H9 (cell line): ENCODE results near the gene TEC. TPM values are rescaled to one million over a fixed set of nuclear protein-coding genes. Genes with fewer than 3 reads are reported as not detected.
"Not testable (repeated sequence)": the region's sequence is repeated elsewhere in the genome, so short reads cannot be mapped to it uniquely, and the experiment has no call there.

Experiments used
- DNase-seq: peaks from one replicate; pipeline ENCODE4 v3.0.0-alpha.2; 2017
- H2AFZ ChIP-seq: one replicate; pipeline ENCODE4 v1.6.1; 2013; ENCODE audit warnings: mild to moderate bottlenecking, low read length, control low read depth, moderate library complexity
- H2AK5ac ChIP-seq: 2 replicates; pipeline ENCODE4 v1.6.1; 2013; ENCODE audit warnings: low read length, control low read depth, mixed read lengths; ENCODE audit not compliant: insufficient read length
- H2BK120ac ChIP-seq: one replicate; pipeline ENCODE4 v1.6.1; 2013; ENCODE audit warnings: low read depth, mild to moderate bottlenecking, low read length, control low read depth, inconsistent platforms; ENCODE audit not compliant: poor library complexity, severe bottlenecking
- H2BK12ac ChIP-seq: 2 replicates; pipeline ENCODE4 v1.6.1; 2013; ENCODE audit warnings: low read length, control low read depth, mixed read lengths, low read depth; ENCODE audit not compliant: insufficient read length
- H2BK15ac ChIP-seq: 2 replicates; pipeline ENCODE4 v1.6.1; 2013; ENCODE audit warnings: low read depth, low read length, control low read depth
- H2BK20ac ChIP-seq: one replicate; pipeline ENCODE4 v1.6.1; 2013; ENCODE audit warnings: low read depth, mild to moderate bottlenecking, low read length, control low read depth, inconsistent platforms; ENCODE audit not compliant: poor library complexity, severe bottlenecking
- H2BK5ac ChIP-seq: 2 replicates; pipeline ENCODE4 v1.6.1; 2013; ENCODE audit warnings: low read length, control low read depth, mixed read lengths; ENCODE audit not compliant: insufficient read length
- H3K14ac ChIP-seq: 2 replicates; pipeline ENCODE4 v1.6.1; 2013; ENCODE audit warnings: low read length, control low read depth; ENCODE audit not compliant: insufficient read depth
- H3K18ac ChIP-seq: 2 replicates; pipeline ENCODE4 v1.6.1; 2013; ENCODE audit warnings: low read depth, mild to moderate bottlenecking, mixed read lengths, low read length, control low read depth; ENCODE audit not compliant: insufficient read length
- H3K23ac ChIP-seq: 2 replicates; pipeline ENCODE4 v1.6.1; 2013; ENCODE audit warnings: low read length, control low read depth, mixed read lengths, low read depth; ENCODE audit not compliant: insufficient read length
- H3K23me2 ChIP-seq: 2 replicates; pipeline ENCODE4 v1.6.1; 2013; ENCODE audit warnings: low read depth, mild to moderate bottlenecking, mixed read lengths, low read length, control low read depth; ENCODE audit not compliant: insufficient read length, poor library complexity, severe bottlenecking
- H3K27ac ChIP-seq: 2 replicates; pipeline ENCODE4 v1.5.1; 2013; ENCODE audit warnings: low read length, control low read depth, mixed read lengths, low read depth; ENCODE audit not compliant: insufficient read length
- H3K27me3 ChIP-seq: 2 replicates; pipeline ENCODE4 v1.6.1; 2013; ENCODE audit warnings: low read length, control low read depth, inconsistent platforms; ENCODE audit not compliant: insufficient read depth
- H3K4ac ChIP-seq: 2 replicates; pipeline ENCODE4 v1.6.1; 2013; ENCODE audit warnings: low read depth, mild to moderate bottlenecking, control low read depth, inconsistent platforms, low read length, moderate library complexity
- H3K4me1 ChIP-seq: 2 replicates; pipeline ENCODE4 v1.6.1; 2013; ENCODE audit warnings: low read length, control low read depth, inconsistent platforms; ENCODE audit not compliant: insufficient read depth
- H3K4me2 ChIP-seq: 2 replicates; pipeline ENCODE4 v1.6.1; 2013; ENCODE audit warnings: low read length, control low read depth, mixed read lengths; ENCODE audit not compliant: insufficient read length, insufficient read depth
- H3K56ac ChIP-seq: 2 replicates; pipeline ENCODE4 v1.6.1; 2013; ENCODE audit warnings: low read depth, mild to moderate bottlenecking, mixed read lengths, low read length, control low read depth; ENCODE audit not compliant: insufficient read length
- H3K79me1 ChIP-seq: 2 replicates; pipeline ENCODE4 v1.6.1; 2013; ENCODE audit warnings: low read depth, mild to moderate bottlenecking, moderate library complexity, low read length, control low read depth, inconsistent platforms; ENCODE audit not compliant: insufficient read depth, poor library complexity, severe bottlenecking
- H3K79me2 ChIP-seq: 2 replicates; pipeline ENCODE4 v1.6.1; 2013; ENCODE audit warnings: low read length, control low read depth, inconsistent platforms; ENCODE audit not compliant: insufficient read depth
- H3K9ac ChIP-seq: 2 replicates; pipeline ENCODE4 v1.6.1; 2013; ENCODE audit warnings: low read length, control low read depth, mixed read lengths; ENCODE audit not compliant: insufficient read length; ENCODE audit errors: extremely low read depth
- H3K9me3 ChIP-seq: one replicate; pipeline ENCODE4 v1.6.1; 2013; ENCODE audit warnings: low read depth, low read length, inconsistent platforms; ENCODE audit not compliant: control insufficient read depth
- H3T11ph ChIP-seq: one replicate; pipeline ENCODE4 v1.6.1; 2013; ENCODE audit warnings: mild to moderate bottlenecking, low read length, control low read depth, inconsistent platforms
- H4K20me1 ChIP-seq: one replicate; pipeline ENCODE4 v1.6.1; 2013; ENCODE audit not compliant: control insufficient read depth, insufficient read length, insufficient read depth
- H4K5ac ChIP-seq: 2 replicates; pipeline ENCODE4 v1.6.1; 2013; ENCODE audit warnings: low read depth, mild to moderate bottlenecking, mixed read lengths, low read length, control low read depth; ENCODE audit not compliant: insufficient read length
- H4K8ac ChIP-seq: replicated peaks from 2 replicates; pipeline ENCODE4 v1.6.1; 2013; ENCODE audit warnings: low read length, control low read depth, mixed read lengths, low read depth; ENCODE audit not compliant: insufficient read length
- H4K91ac ChIP-seq: 2 replicates; pipeline ENCODE4 v1.6.1; 2013; ENCODE audit warnings: low read depth, mild to moderate bottlenecking, moderate library complexity, mixed read lengths, low read length, control low read depth; ENCODE audit not compliant: insufficient read length
- H3K27ac Mint-ChIP-seq, 3 experiments: 2 replicates in 2 of 3; 3 replicates in 1 of 3; pipeline ENCODE4 v1.8.0; 2020 to 2021; ENCODE audit warnings: mixed read lengths in 3 of 3, mild to moderate bottlenecking in 1 of 3, moderate library complexity in 1 of 3
- H3K27me3 Mint-ChIP-seq: 2 replicates; pipeline ENCODE4 v1.8.0; 2021; ENCODE audit warnings: low read depth, mild to moderate bottlenecking, moderate library complexity, mixed read lengths
- H3K36me3 Mint-ChIP-seq, 3 experiments: 2 replicates in 2 of 3; 3 replicates in 1 of 3; pipeline ENCODE4 v1.8.0; 2020 to 2021; ENCODE audit warnings: low read depth in 3 of 3, mixed read lengths in 3 of 3; ENCODE audit not compliant: insufficient read depth in 1 of 3
- H3K4me1 Mint-ChIP-seq, 2 experiments: 2 replicates each; pipeline ENCODE4 v1.8.0; 2020; ENCODE audit warnings: mixed read lengths in 2 of 2
- H3K4me3 Mint-ChIP-seq, 2 experiments: 2 replicates in 1 of 2; 3 replicates in 1 of 2; pipeline ENCODE4 v1.8.0; 2020 to 2021; ENCODE audit warnings: mild to moderate bottlenecking in 2 of 2, mixed read lengths in 2 of 2, moderate library complexity in 1 of 2
- H3K9me3 Mint-ChIP-seq, 2 experiments: 2 replicates in 1 of 2; 3 replicates in 1 of 2; pipeline ENCODE4 v1.8.0; 2020; ENCODE audit warnings: mild to moderate bottlenecking in 2 of 2, mixed read lengths in 2 of 2, moderate library complexity in 1 of 2
- WGBS: extraction: QIAGEN DNeasy Blood & Tissue Kit; methylation state at CpG from one replicate; pipeline ENCODE4 v1.1.7; 2013; ENCODE audit warnings: missing lambda C conversion rate, low lambda C conversion rate, mixed read lengths; ENCODE audit not compliant: insufficient read length; ENCODE audit errors: extremely low coverage; 5-methylcytosine and 5-hydroxymethylcytosine counted together
- total RNA-seq: library from RNA; stranded (reverse); gene quantifications from 2 replicates; pipeline ENCODE4 v1.2.1, GENCODE V29; 2021
- TF ChIP-seq, protein P1 (sequence below): fragments of 200-600 bp; sonication (generic); conservative IDR thresholded peaks from 3 replicates; pipeline ENCODE4 v1.8.0; 2021; ENCODE audit warnings: antibody characterized with exemption, mild to moderate bottlenecking

The TEC gene
- total RNA-seq, 1 experiment from 2014 or later: 1.8 TPM

DNA sequence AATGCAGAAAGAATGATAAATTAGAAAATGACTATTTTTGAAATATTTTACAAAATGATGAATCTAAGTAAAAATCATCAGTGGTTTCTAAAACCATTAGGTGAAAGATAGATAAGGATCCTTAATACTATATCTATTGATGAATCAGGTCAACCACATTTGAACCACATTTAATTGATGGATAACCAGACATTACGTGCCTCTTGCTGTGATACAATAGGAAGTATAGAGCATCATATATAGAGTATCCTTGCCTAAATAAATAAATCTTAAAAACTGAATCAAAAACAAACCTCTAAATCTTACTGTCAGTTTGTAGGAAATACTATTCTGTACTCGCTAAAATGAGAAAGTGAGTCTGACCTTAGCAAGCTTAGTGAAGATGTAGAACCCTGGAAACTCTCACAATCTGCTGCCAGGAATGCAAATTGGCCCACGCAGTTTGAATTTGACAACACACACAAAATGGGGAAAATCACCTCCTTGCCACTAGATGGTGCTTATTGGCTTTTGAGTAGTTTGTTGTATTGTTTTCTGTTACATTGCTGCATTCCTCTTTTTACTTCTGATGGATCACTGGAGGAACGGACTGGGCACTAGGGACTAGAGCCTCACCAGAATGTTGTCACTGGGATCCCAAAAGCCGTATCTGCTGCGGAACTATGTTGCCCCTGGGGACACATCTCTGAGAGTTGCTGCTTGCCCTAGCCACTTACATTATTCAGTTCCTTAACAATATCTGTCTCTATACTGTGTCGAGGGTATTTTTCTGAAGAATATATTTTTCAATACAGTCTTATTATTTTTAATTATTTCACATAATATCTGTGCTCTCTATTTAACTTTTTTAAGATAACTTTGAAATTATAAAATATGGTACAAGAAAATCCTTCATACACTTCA is 46.3 kb upstream of the TEC start:
- no peaks in the 10 kb centered on the region for H3K9me3 ChIP-seq
- no peak overlapping the region for H2BK20ac ChIP-seq
- no peak overlapping the region for H2AFZ ChIP-seq
- no peaks in the 10 kb centered on the region for H4K20me1 ChIP-seq
- no peak overlapping the region for H3K27ac ChIP-seq
- H3K4me1 ChIP-seq: no peaks in the 10 kb centered on the region
- H2BK5ac ChIP-seq: no peak overlapping the region
- H3T11ph ChIP-seq: no peak overlapping the region
- H2BK15ac ChIP-seq: no peak overlapping the region
- H2BK12ac ChIP-seq: no peak overlapping the region
- H4K91ac ChIP-seq: no peak overlapping the region
- no CpG with 5 or more reads among the region's 7 CpGs for WGBS
- H3K79me1 ChIP-seq: no peaks in the 10 kb centered on the region
- Mint-ChIP-seq H3K4me3 (no peak overlapping the region), H3K36me3 (no peaks in the 10 kb centered on the region; a peak in 1 of 7 replicates), H3K27me3 (no peaks in the 10 kb centered on the region; the same call in 1 of the 2 replicates), H3K9me3 (peaks cover 0 to 2% of the 10 kb centered on the region in 2 experiments; a peak in 2 of 5 replicates), H3K27ac (no peak overlapping the region; a peak in 1 of 7 replicates), H3K4me1 (peaks cover 0 to 2% of the 10 kb centered on the region in 2 experiments; a peak in 2 of 4 replicates)
- H3K79me2 ChIP-seq: no peaks in the 10 kb centered on the region
- no peaks in the 10 kb centered on the region for H3K23me2 ChIP-seq
- H3K56ac ChIP-seq: no peak overlapping the region
- no peak overlapping the region for H3K9ac ChIP-seq
- no peak overlapping the region for H2AK5ac ChIP-seq
- no peak overlapping the region for H3K18ac ChIP-seq
- TF ChIP-seq, protein P1, sequence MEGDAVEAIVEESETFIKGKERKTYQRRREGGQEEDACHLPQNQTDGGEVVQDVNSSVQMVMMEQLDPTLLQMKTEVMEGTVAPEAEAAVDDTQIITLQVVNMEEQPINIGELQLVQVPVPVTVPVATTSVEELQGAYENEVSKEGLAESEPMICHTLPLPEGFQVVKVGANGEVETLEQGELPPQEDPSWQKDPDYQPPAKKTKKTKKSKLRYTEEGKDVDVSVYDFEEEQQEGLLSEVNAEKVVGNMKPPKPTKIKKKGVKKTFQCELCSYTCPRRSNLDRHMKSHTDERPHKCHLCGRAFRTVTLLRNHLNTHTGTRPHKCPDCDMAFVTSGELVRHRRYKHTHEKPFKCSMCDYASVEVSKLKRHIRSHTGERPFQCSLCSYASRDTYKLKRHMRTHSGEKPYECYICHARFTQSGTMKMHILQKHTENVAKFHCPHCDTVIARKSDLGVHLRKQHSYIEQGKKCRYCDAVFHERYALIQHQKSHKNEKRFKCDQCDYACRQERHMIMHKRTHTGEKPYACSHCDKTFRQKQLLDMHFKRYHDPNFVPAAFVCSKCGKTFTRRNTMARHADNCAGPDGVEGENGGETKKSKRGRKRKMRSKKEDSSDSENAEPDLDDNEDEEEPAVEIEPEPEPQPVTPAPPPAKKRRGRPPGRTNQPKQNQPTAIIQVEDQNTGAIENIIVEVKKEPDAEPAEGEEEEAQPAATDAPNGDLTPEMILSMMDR: peak; percentile 80
- no peak overlapping the region for H3K14ac ChIP-seq
- H3K4me2 ChIP-seq: no peak overlapping the region
- H4K5ac ChIP-seq: no peak overlapping the region
- DNase-seq: peak; percentile 36
- H3K23ac ChIP-seq: no peak overlapping the region
- H3K4ac ChIP-seq: no peak overlapping the region
- no peaks in the 10 kb centered on the region for H3K27me3 ChIP-seq
- no peak overlapping the region for H2BK120ac ChIP-seq
- H4K8ac ChIP-seq: no peak overlapping the region

DNA sequence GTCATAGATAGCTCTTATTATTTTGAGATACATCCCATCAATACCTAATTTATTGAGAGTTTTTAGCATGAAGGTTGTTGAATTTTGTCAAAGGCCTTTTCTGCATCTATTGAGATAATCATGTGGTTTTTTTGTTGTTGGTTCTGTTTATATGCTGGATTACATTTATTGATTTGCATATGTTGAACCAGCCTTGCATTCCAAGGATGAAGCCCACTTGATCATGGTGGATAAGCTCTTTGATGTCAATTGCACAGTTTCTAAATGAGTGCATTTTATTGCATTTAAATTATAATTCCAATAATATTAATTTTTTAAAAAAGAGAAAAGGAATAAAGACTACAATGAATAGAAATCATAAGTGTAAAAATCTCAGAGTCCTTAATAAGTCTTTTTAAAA is 45.1 kb upstream of the TEC start:
- H3K9me3 ChIP-seq: not testable (repeated sequence)

More for the DNA sequence above, 45.1 kb upstream of the TEC start:
- H3K14ac ChIP-seq, H3K23me2 ChIP-seq, DNase-seq, H3K27ac Mint-ChIP-seq, H2AFZ ChIP-seq, H3K79me1 ChIP-seq, H2BK12ac ChIP-seq, H3K4me1 Mint-ChIP-seq, H3K56ac ChIP-seq, H3K4me1 ChIP-seq, H3K27ac ChIP-seq, H3K9me3 Mint-ChIP-seq, H3K9ac ChIP-seq, H4K8ac ChIP-seq, H4K91ac ChIP-seq, H3K18ac ChIP-seq, H3K4me2 ChIP-seq, H2AK5ac ChIP-seq, H4K5ac ChIP-seq, H2BK5ac ChIP-seq, H2BK15ac ChIP-seq, H3T11ph ChIP-seq, H2BK20ac ChIP-seq, H3K23ac ChIP-seq, H2BK120ac ChIP-seq, H3K27me3 Mint-ChIP-seq, H4K20me1 ChIP-seq, H3K27me3 ChIP-seq, H3K4ac ChIP-seq, H3K36me3 Mint-ChIP-seq, H3K79me2 ChIP-seq, H3K4me3 Mint-ChIP-seq: not testable (repeated sequence)
